Neural progenitor cell (in vitro differentiated cells): Measurements from ENCODE around the gene DYNLT4.
A peak's percentile ranks its signal among the peaks of the same experiment; 100 is the strongest.

Experiments
- EZH2 ChIP-seq: fragments of 200-600 bp; sonication (generic); IDR thresholded peaks from 2 replicates; pipeline ENCODE4 v1.6.1; 2017; ENCODE audit warnings: antibody characterized with exemption, mild to moderate bottlenecking, moderate library complexity
- EZH2phosphoT487 ChIP-seq: fragments of 200-600 bp; sonication (generic); IDR thresholded peaks from 2 replicates; pipeline ENCODE4 v1.6.1; 2017; ENCODE audit warnings: antibody characterized with exemption
- TF ChIP-seq, protein P1 (sequence below): fragments of 200-600 bp; sonication (generic); IDR thresholded peaks from 2 replicates; pipeline ENCODE4 v1.5.1; 2017; ENCODE audit warnings: antibody characterized with exemption, mild to moderate bottlenecking

- TF ChIP-seq, protein P1, sequence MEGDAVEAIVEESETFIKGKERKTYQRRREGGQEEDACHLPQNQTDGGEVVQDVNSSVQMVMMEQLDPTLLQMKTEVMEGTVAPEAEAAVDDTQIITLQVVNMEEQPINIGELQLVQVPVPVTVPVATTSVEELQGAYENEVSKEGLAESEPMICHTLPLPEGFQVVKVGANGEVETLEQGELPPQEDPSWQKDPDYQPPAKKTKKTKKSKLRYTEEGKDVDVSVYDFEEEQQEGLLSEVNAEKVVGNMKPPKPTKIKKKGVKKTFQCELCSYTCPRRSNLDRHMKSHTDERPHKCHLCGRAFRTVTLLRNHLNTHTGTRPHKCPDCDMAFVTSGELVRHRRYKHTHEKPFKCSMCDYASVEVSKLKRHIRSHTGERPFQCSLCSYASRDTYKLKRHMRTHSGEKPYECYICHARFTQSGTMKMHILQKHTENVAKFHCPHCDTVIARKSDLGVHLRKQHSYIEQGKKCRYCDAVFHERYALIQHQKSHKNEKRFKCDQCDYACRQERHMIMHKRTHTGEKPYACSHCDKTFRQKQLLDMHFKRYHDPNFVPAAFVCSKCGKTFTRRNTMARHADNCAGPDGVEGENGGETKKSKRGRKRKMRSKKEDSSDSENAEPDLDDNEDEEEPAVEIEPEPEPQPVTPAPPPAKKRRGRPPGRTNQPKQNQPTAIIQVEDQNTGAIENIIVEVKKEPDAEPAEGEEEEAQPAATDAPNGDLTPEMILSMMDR = peak; percentile 17
- no peak for TF ChIP-seq EZH2
- no peak for TF ChIP-seq EZH2phosphoT487
These were observed 22.8 kb downstream of the DYNLT4 start for GRCh38 chr1:44784094-44785028.
